Measurements from ENCODE around the gene DCDC2B. TPM values are rescaled to one million over a fixed set of nuclear protein-coding genes. Genes with fewer than 3 reads are reported as not detected.
"Not testable (repeated sequence)": the region's sequence is repeated elsewhere in the genome, so short reads cannot be mapped to it uniquely, and the experiment has no call there.

Gene DCDC2B
- not detected in 2 replicates for polyA plus RNA-seq (2014; cell fraction: cytosol; rRNA removed)
- polyA plus RNA-seq (2014; cell fraction: nucleus; rRNA removed): 0.71 TPM in 1 of 2 replicates, not detected in the other

DNA sequence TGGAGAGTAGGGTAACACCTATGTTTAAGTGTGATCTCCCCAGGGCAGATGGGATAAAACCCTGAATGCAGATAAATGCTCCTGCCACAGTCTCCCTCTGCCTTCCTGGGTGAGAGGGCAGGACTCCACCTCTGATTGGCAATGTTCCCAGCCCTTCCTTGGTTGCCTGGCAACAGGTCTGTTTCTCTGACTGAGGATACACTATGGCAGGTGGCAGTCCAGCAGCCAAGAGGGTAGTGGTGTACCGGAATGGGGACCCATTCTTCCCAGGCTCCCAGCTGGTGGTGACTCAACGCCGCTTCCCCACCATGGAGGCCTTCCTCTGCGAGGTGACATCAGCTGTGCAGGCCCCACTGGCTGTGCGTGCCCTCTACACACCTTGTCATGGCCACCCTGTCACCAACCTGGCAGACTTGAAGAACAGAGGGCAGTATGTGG, at the start of gene DCDC2B:
Gene DCDC2B (plus strand): TSS at position 199 of the 438 bp plus-strand sequence. CDS start 5 bp downstream, at position 204.
- DNase-seq (ENCODE audit: low spot score): no peak

DNA sequence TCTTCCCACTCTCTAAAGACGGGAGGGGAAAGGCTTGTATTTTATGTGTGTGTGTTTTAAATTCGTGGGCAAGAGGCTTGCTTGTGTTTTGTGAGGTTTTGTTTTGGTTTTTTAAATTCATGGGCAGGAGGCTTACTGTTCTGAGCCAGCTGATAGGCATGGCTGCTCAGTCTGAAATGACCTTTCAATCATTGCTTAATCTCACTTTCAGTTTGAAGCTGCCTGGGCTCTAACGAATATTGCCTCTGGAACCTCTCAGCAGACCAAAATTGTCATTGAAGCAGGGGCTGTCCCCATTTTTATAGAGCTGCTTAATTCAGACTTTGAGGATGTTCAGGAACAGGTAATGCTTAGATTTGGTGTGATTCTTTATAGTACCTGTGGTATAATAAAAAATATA, 49.7 kb upstream of the DCDC2B start:
- DNase-seq (ENCODE audit: low spot score): no peak

DNA sequence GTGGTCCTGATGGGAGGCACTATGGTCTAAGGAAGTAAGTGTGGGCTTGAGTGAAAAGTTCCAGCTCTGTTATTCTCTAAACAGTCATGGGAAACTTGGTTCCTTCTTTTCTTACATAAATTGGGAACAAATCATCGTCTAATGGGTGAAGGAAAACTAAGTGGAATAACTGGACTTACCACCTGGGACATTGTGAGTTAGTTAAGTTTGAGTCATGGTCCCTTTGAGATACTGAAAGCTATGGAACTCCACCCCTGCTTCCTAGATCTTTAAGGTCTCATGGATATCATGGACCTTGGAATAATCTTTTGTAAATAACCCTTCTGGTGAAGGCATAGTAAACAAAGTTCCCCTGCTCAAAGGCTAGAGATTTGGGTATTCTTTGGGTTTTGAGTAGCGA, 45.5 kb upstream of the DCDC2B start:
- DNase-seq (ENCODE audit: low spot score): no peak

DNA sequence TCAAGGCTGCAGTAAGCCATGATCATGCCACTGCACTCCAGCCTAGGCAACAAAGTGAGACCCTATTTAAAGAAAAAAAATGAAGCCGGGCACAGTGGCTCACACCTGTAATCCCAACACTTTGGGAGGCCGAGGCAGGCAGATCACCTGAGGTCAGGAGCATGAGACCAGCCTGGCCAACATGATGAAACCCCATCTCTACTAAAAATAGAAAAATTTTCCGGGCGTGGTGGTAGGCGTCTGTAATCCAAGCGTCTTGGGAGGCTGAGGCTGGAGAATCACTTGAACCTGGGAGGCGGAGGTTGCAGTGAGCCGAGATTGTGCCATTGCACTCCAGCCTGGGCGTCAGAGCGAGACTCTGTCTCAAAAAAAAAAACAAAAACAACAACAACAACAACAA, 43.3 kb upstream of the DCDC2B start:
- not testable (repeated sequence) for DNase-seq (ENCODE audit: low spot score)

DNA sequence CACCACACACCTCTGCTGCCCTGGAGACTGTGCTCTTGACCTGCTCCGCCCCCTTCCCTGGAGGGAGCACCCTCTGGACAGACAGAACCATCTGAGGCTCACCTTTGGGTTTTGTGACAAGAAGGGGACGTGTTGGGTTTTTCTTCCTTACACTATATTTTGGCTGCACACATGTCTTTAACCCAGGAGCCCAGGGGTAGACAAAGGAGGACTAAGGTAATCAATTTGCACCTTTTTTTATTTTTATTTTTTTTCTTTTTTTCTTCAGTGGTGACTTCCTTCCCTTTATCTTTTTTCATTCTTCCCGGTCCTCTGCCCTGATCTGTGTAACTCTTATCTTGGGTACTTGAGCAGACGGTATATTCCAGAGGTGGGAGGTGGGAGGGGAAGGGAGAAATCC, 37.9 kb upstream of the DCDC2B start:
- no peak for DNase-seq (ENCODE audit: low spot score)

DNA sequence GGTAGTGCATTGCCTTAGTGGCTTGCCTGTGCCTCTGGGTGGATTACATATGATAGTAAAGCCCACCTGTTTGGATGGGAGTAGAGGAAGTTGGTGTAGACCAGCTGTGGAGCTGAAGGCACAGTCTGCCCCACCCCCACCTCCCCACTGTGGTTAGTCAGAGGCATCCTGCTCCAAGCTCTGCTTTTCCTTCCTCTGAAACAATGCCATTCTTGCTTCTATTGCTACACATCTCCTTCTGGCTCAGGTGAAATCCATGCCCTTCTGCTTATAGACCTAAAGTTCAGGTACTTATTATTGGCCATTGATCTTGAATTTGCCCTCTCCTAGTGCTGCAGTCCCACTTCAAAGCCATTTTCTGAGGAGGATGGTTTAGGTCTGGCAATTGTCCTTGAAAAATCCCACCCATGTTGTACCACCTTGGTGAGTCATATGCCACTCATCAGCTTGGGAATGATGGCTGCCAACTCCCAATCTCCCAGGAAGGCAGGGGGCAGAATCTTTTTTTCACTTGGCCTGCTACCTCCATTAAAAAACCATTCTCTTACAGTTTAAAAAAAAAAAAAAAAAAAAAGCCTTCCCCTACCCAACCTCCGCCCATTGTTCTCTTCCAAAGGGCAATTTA, 36.2 kb upstream of the DCDC2B start:
- DNase-seq (ENCODE audit: low spot score): no peak

DNA sequence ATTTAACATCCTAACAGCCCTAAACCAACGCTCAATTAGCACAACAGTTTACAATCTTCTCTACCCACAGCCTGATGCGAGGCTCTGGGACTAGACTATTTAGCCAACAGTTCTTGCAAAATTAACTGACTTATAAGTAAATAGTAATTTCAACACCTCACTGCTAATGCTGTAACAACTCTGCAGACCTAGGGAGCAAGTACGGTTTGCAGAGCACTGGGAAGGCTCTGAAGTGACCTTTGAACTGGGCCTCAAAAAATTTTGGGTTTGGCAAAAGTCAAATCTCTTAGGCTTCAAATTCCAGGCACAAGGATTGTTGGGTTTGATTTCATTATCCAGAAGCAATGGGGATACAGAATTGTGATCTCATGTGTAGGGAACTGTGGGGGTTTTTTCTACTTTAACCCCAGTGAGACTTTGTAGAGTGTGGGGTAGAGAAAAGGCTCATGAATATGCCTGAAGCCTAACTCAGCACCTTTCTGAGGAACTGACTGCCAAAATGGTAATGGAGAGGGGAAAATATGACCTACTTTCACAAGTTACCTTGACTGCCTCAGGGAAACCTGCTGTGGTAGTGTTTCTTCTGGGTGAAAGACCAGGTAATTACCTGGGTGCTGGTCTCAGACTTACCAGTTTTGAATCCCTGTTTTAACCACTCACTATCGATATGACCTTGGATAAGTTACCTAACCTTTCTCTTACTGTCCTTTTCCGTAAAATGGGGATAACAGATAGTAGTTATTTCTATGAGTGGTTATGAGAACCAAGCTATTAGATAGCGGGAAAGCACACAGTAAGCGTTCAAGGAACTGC, 30.3 kb upstream of the DCDC2B start:
- DNase-seq (ENCODE audit: low spot score): no peak

DNA sequence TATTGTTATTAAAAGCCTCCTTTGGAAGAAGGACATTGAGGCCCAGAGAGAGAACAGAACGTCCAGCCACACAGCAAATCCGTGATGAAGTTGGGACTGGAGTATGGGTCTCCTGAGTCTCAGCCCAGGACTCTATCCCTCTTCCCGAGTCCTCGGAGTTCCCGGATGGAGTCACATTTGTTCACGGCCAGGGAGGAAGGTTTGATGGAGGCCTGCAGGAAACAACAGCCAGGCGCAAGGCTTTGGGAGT, 29.8 kb upstream of the DCDC2B start:
- no peak for DNase-seq (ENCODE audit: low spot score)

DNA sequence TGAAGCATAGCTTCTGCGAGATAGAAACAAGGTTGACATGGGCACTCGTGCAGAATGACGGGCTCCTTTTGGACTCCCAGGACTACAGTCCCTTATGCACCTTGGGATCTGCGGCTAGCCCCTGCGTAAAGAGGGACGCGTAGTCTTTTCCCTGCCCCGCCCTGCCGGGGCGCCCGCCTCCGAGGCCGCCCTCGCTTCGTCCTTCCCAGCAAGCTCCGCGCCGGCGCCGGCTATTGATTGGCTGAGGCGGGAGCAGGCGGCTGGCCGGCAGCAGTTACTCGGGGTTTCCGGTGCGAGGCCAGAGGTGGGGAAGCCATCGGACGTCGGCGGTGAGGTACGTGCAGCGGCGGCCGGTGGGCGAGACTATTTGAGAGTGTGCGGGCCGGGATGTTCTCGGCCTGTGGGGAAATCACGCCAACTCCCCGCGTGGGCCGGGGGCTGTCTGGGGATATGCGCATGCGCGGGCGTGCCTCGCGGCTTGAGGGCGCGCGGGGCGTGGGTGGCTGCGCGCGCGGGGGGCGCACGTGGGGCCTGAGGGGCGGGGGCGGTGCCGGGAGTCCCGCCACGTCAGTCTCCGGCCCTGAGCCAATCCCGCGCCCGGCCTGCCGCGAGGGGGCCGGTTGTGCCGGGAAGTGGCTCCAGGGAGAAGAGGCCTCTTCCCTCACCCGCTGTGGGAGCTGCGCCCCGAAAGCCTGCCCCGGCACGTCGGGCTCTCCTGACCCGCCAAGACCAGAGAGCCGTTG, 29.3 kb upstream of the DCDC2B start, which contains the start of gene TXLNA:
Gene TXLNA (plus strand): TSS at position 233 of the 743 bp plus-strand sequence. CDS start 671 bp downstream, outside the sequence.
- DNase-seq (ENCODE audit: low spot score): peak; percentile 91

DNA sequence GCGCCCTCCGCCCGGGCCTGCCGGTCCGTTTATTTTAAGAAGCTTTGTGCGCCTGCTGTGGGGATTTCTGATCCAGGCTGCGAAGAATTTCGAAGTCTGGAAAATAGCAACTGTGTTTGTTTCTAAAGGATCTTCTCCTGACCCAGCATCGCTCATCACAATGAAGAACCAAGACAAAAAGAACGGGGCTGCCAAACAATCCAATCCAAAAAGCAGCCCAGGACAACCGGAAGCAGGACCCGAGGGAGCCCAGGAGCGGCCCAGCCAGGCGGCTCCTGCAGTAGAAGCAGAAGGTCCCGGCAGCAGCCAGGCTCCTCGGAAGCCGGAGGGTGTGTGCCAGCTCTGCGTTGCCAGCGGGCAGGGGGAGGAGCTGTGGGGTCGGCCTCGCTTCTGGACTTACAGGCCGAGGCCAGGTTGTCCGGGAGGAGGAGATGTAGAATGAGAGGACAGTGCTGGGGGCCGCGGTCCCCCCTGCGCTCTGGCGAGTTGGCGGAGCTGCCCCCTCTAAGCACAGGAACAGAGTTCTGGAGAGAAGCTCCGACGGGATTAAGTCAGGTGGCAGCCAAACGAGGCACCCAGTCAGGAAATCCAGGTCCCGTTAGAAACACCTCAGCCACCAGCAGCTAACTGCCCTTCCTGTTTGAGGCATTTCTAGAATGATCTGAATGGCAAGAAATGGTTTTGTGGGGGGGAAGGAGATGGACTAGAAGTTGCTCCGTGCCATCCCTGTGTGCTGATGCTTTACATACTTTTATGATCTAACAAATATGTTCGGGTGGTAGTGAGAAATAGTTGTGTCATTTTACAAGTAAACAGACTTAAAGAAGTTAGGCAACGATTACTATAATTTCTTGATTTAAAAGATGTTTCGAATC, 28.5 kb upstream of the DCDC2B start:
- DNase-seq (ENCODE audit: low spot score): peak; percentile 22

DNA sequence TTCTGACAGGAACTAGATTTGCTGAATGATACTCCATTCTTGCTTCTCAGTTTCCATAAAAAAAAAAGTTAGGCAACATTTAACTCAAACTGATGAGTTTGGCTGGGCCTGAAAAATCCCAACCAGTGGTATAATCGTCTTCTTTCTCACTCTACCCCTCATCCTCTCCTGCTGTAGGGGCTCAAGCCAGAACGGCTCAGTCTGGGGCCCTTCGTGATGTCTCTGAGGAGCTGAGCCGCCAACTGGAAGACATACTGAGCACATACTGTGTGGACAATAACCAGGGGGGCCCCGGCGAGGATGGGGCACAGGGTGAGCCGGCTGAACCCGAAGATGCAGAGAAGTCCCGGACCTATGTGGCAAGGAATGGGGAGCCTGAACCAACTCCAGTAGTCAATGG, 27.8 kb upstream of the DCDC2B start:
- no peak for DNase-seq (ENCODE audit: low spot score)

DNA sequence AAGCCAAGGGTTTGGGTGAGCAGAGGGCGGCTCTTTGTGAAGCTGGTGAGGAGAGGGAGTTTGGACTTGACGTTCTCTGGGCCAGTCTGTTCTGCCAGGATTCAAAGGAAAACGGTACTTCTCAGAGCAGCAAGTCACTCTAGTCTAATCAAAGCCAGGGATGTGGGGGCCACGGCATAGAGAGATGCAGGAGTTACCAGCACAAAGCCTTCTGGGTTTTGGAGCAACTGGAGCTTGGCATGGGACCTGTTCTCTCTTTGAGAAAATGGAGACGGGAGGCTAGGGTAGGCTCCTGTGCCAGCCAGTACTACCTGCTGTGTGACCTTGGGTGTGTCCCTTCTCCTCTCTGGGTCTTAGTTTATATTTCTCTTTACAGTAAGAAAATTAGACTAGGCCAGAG, 27.3 kb upstream of the DCDC2B start:
- DNase-seq (ENCODE audit: low spot score): no peak

DNA sequence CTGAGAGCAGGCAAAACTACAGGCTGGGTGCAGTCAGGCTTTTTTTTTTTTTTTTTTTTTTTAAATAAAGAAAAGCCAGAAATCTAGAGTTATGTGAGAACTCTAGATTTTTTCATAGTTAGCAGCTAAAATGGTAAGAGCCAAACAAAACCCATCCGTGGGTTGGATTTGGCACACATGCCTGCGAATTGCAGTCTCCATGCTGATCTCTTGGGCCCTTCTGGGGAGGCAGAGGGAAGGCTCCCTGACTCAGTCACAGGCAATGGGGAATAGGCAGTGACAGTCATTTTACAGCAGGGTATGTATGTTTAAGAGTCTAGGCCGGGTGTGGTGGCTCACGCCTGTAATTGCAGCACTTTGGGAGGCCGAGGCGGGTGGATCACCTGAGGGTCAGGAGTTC, 26.8 kb upstream of the DCDC2B start:
- no peak for DNase-seq (ENCODE audit: low spot score)

DNA sequence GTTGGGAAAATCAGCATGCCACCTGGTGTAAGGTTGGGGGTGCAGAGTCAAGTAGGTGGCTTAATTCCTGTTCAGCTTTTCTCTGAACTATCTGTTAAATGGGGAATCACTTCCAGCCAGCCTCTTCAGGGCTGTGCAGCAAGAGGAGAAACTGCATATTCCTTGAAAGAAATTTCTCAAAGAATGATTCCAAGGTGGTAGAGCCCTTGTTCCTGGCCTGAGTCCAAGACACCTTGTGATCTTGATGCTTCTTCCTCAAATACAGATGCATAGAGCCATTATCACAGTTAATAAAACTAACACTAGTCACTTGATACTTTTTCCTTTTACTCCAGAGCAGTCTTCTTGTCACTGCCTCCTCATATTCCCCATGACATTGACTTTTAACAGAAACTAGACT, 24.2 kb upstream of the DCDC2B start:
- no peak for DNase-seq (ENCODE audit: low spot score)

DNA sequence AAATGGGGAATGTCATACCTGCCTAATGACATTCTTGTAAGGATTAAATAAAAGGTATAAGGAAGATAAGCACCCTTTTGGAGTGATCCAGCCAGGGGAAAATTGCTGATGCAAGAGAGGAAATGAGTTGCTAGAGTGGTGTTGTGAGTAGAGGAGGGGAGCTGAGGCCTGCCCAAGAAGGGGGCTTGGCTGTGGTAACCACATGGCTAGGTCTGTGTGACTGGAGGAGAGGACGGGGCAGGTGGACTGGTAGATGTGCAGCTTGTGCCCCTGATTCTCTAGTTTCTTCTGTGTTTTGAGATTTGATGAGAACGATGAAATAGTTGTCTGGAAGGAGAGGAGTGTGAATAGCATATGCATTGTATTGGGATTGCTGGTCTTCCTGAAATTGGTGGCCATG, 22.8 kb upstream of the DCDC2B start:
- no peak for DNase-seq (ENCODE audit: low spot score)

DNA sequence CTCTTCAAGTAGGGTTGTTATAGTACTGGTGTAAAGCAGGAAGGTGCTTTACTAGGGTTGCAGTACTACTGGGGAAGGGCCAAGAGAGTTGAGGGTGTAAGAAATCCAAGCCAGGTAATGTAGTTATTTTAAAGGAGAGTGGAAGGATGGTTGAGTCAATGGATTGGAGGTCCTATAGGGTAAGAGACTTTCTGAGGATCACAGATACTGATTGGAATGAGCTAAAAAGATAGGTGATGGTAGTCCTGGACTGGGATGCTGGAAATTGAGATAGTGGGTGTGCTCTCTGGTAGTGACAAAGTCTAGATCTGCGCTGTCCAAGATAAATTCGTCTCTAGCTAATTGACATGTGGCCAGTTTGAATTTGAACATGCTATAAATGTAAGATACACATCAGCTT, 22.4 kb upstream of the DCDC2B start:
- DNase-seq (ENCODE audit: low spot score): no peak

DNA sequence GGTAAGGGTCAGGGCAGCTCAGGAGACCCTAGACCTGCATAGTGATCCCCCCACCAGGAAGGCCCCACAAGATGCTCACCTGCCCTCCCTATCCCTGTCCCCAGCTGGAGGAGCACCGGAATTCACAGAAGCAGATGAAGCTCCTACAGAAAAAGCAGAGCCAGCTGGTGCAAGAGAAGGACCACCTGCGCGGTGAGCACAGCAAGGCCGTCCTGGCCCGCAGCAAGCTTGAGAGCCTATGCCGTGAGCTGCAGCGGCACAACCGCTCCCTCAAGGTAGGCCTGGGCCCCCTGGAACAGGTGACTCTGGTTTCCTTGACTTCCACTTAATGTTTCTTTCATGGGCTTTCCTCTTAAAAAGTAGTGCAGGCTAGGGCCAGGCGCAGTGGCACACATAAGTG, 21.0 kb upstream of the DCDC2B start:
- no peak for DNase-seq (ENCODE audit: low spot score)

DNA sequence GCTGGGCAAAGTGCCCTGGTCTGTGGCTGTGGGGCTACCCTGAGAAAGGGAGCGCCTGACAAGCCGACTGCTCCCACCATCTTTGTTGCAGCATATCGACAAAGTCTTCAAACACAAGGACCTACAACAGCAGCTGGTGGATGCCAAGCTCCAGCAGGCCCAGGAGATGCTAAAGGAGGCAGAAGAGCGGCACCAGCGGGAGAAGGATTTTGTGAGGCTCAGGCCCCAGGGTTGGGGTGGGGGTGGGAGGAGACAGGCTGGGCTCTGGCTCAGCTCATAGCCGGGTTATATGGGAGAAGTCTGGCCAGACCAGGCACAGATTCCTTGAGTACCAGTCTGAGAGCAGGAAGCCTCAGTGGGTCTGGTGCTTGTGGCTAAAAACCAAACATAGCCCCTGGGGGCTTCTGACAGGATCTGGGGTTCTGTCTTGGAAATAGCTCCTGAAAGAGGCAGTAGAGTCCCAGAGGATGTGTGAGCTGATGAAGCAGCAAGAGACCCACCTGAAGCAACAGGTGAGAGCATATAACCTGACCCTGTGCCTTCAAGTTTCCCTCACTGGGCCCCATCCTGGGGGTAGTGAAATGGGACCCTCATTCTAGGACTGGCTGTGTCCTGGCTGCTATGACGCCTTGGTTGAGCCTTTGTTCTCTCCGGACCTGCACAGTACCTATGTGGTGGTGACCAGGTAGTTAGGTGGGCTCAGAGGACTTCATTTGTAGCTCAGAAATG, 16.5 kb upstream of the DCDC2B start:
- DNase-seq (ENCODE audit: low spot score): no peak

DNA sequence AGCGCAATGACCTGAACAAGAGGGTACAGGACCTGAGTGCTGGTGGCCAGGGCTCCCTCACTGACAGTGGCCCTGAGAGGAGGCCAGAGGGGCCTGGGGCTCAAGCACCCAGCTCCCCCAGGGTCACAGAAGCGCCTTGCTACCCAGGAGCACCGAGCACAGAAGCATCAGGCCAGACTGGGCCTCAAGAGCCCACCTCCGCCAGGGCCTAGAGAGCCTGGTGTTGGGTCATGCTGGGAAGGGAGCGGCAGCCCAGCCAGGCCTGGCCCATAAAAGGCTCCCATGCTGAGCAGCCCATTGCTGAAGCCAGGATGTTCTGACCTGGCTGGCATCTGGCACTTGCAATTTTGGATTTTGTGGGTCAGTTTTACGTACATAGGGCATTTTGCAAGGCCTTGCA, 13.9 kb upstream of the DCDC2B start:
- DNase-seq (ENCODE audit: low spot score): no peak

DNA sequence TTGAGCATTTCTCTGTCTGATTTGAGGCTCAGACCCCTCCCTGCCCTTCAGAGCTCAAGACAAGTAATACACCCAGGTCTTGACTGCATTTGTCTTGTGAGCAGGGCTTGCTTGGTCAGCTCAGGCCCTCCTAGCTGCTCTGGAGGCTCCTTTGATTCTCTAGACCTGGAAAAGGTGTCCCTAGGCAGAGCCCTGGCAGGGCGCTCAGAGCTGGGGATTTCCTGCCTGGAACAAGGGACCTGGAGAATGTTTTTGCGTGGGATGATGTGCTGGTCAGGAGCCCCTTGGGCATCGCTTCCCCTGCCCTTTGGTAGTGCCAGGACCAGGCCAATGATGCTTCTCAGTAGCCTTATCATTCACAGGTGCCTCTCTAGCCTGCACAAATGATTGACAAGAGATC, 13.4 kb upstream of the DCDC2B start:
- DNase-seq (ENCODE audit: low spot score): no peak
